MM.1S (cell line): ENCODE results near the gene ATP1B4.

ENCODE experiments used
- DNase-seq: peaks from one replicate; pipeline ENCODE4 v3.0.0-alpha.2; 2015
- H2AFZ ChIP-seq: fragments of 300-600 bp; sonication (generic); 2 replicates; pipeline ENCODE4 v1.6.0; 2016; ENCODE audit warnings: antibody characterized with exemption, low read length
- H3F3A ChIP-seq: fragments of 300-600 bp; sonication (generic); 2 replicates; pipeline ENCODE4 v1.6.1; 2016; ENCODE audit warnings: mild to moderate bottlenecking, antibody characterized with exemption, low read length, moderate library complexity, mixed read lengths; ENCODE audit not compliant: insufficient read depth
- H3K27ac ChIP-seq: fragments of 300-600 bp; sonication (generic); 2 replicates; pipeline ENCODE4 v1.5.1; 2016; ENCODE audit warnings: mild to moderate bottlenecking, low read length
- H3K27me3 ChIP-seq: fragments of 300-600 bp; sonication (generic); replicated peaks from 2 replicates; pipeline ENCODE4 v1.6.0; 2016; ENCODE audit warnings: low read length; ENCODE audit not compliant: insufficient read depth
- H3K36me3 ChIP-seq: fragments of 300-600 bp; sonication (generic); replicated peaks from 2 replicates; pipeline ENCODE4 v1.6.1; 2016; ENCODE audit warnings: mild to moderate bottlenecking, low read length, mixed read lengths; ENCODE audit not compliant: insufficient read depth
- H3K4me1 ChIP-seq: fragments of 300-600 bp; sonication (generic); 2 replicates; pipeline ENCODE4 v1.6.1; 2016; ENCODE audit warnings: low read length, mixed read lengths
- H3K4me2 ChIP-seq: fragments of 300-600 bp; sonication (generic); 2 replicates; pipeline ENCODE4 v1.6.0; 2016; ENCODE audit warnings: low read depth, low read length
- H3K4me3 ChIP-seq: fragments of 300-600 bp; sonication (generic); 2 replicates; pipeline ENCODE4 v1.5.1; 2016; ENCODE audit warnings: low read length, mixed read lengths
- H3K79me2 ChIP-seq: fragments of 300-600 bp; sonication (generic); 2 replicates; pipeline ENCODE4 v1.6.1; 2016; ENCODE audit warnings: mixed run types, low read length, mixed read lengths
- H3K9ac ChIP-seq: fragments of 300-600 bp; sonication (generic); 2 replicates; pipeline ENCODE4 v1.6.1; 2016; ENCODE audit warnings: low read length, mixed read lengths
- H3K9me2 ChIP-seq: fragments of 300-600 bp; sonication (generic); replicated peaks from 2 replicates; pipeline ENCODE4 v1.6.1; 2016; ENCODE audit warnings: mild to moderate bottlenecking, low read length, mixed read lengths; ENCODE audit not compliant: insufficient read depth
- H3K9me3 ChIP-seq: fragments of 300-600 bp; sonication (generic); replicated peaks from 2 replicates; pipeline ENCODE4 v1.6.1; 2016; ENCODE audit warnings: mild to moderate bottlenecking, low read length, mixed read lengths; ENCODE audit not compliant: insufficient read depth
- H4K20me1 ChIP-seq: fragments of 300-600 bp; sonication (generic); 2 replicates; pipeline ENCODE4 v1.6.1; 2016; ENCODE audit warnings: mild to moderate bottlenecking, low read length, moderate library complexity, mixed read lengths; ENCODE audit not compliant: insufficient read depth
- EZH2 ChIP-seq: fragments of 300-600 bp; sonication (generic); optimal IDR thresholded peaks from 2 replicates; pipeline ENCODE3; 2017; ENCODE audit warnings: low read depth, mild to moderate bottlenecking, antibody characterized with exemption, low read length, mixed read lengths
- EZH2phosphoT487 ChIP-seq: fragments of 300-600 bp; sonication (generic); IDR thresholded peaks from 2 replicates; pipeline ENCODE4 v1.6.1; 2018; ENCODE audit warnings: antibody characterized with exemption, low read length
- TF ChIP-seq, protein P1 (sequence below): fragments of 300-600 bp; sonication (generic); IDR thresholded peaks from 2 replicates; pipeline ENCODE4 v1.5.1; 2016; ENCODE audit warnings: antibody characterized with exemption, low read length, mixed read lengths

ATP1B4 gene

DNA sequence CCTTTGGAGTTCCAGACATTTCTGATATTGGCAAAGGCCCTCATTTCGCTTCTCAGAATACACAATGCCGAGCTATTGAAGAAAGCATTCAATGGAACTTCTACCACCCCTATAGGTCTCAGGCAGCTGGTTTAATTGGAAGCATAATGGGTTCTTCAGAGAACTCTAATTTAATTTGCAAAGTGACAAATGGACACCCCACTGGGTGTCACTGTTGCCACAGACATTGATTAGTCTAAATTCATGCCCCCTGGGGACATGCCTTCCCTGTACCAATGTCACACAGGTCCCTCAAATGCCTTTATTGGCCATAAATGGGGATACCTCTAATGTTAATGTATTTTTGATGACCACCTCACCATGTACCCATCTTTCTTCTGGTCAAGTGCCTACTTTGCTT lies 27.7 kb upstream of the ATP1B4 start:
- Histone ChIP-seq H4K20me1 (no peaks in the 10 kb centered on the region), H3K79me2 (no peaks in the 10 kb centered on the region), H3K27me3 (no peaks in the 10 kb centered on the region), H3K27ac (no peak overlapping the region), H3K9me3 (no peaks in the 10 kb centered on the region), H2AFZ (no peak overlapping the region), H3K4me3 (no peak overlapping the region), H3K4me2 (no peak overlapping the region), H3K9ac (no peak overlapping the region), H3F3A (no peaks in the 10 kb centered on the region), H3K36me3 (no peaks in the 10 kb centered on the region), H3K9me2 (no peaks in the 10 kb centered on the region), H3K4me1 (no peaks in the 10 kb centered on the region)
- TF ChIP-seq, protein P1, sequence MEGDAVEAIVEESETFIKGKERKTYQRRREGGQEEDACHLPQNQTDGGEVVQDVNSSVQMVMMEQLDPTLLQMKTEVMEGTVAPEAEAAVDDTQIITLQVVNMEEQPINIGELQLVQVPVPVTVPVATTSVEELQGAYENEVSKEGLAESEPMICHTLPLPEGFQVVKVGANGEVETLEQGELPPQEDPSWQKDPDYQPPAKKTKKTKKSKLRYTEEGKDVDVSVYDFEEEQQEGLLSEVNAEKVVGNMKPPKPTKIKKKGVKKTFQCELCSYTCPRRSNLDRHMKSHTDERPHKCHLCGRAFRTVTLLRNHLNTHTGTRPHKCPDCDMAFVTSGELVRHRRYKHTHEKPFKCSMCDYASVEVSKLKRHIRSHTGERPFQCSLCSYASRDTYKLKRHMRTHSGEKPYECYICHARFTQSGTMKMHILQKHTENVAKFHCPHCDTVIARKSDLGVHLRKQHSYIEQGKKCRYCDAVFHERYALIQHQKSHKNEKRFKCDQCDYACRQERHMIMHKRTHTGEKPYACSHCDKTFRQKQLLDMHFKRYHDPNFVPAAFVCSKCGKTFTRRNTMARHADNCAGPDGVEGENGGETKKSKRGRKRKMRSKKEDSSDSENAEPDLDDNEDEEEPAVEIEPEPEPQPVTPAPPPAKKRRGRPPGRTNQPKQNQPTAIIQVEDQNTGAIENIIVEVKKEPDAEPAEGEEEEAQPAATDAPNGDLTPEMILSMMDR: no peak
- TF ChIP-seq EZH2 (no peak), EZH2phosphoT487 (no peak)
- no peak for DNase-seq

DNA sequence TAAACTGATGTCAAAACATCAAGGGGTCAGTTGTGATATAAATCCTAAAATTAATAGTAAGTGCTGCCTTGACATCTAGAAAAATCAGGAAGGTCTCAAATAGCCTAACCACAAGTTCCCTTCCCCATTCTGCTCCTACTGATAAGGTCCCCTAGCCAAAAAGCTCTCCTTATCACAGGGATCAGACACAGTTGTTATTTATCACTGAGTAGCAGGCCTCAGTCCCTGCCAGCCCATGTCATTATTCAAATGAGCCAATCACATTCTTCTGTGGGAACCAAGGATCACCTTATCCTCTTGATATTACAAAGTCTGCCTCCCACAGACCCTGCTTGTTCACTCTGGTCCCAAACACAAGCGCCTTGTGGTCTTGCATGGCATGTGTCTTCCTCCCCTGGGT lies 27.3 kb upstream of the ATP1B4 start:
- no peaks in the 10 kb centered on the region for H3K4me1 ChIP-seq
- no peak overlapping the region for H2AFZ ChIP-seq
- no peaks in the 10 kb centered on the region for H4K20me1 ChIP-seq
- H3K9me2 ChIP-seq: no peaks in the 10 kb centered on the region
- no peaks in the 10 kb centered on the region for H3K36me3 ChIP-seq
- H3K27ac ChIP-seq: no peak overlapping the region
- no peaks in the 10 kb centered on the region for H3F3A ChIP-seq
- no peak overlapping the region for H3K9ac ChIP-seq
- H3K4me2 ChIP-seq: no peak overlapping the region
- H3K9me3 ChIP-seq: no peaks in the 10 kb centered on the region
- H3K79me2 ChIP-seq: no peaks in the 10 kb centered on the region
- no peak overlapping the region for H3K4me3 ChIP-seq
- TF ChIP-seq EZH2: no peak
- no peak for TF ChIP-seq EZH2phosphoT487
- TF ChIP-seq, protein P1: no peak
- no peaks in the 10 kb centered on the region for H3K27me3 ChIP-seq
- no peak for DNase-seq

DNA sequence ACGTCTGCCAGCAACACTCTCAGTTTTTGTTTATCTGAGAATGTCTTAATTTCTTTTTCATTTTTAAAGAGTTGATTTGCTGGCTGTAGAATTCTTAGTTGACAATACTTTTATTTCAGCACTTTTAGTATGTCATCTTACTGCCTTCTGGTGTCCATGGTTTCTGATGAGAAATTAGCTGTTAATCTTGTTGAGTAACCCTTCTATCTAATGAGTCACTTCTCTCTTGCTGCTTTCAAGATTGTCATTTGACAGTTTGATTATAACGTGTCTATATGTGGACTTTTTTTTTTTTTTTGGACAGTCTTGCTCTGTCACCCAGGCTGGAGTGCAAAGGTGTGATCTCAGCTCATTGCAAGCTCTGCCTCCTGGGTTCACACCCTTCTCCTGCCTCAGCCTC lies 26.6 kb upstream of the ATP1B4 start:
- DNase-seq: no peak
- no peaks in the 10 kb centered on the region for H3K36me3 ChIP-seq
- H3K9me3 ChIP-seq: no peaks in the 10 kb centered on the region
- H3K4me3 ChIP-seq: no peak overlapping the region
- no peaks in the 10 kb centered on the region for H3K9me2 ChIP-seq
- no peaks in the 10 kb centered on the region for H3K4me1 ChIP-seq
- no peaks in the 10 kb centered on the region for H3K27me3 ChIP-seq
- H3K27ac ChIP-seq: no peak overlapping the region
- H4K20me1 ChIP-seq: no peaks in the 10 kb centered on the region
- H2AFZ ChIP-seq: no peak overlapping the region
- no peaks in the 10 kb centered on the region for H3F3A ChIP-seq
- H3K9ac ChIP-seq: no peak overlapping the region
- no peaks in the 10 kb centered on the region for H3K79me2 ChIP-seq
- H3K4me2 ChIP-seq: no peak overlapping the region
- TF ChIP-seq EZH2: no peak
- TF ChIP-seq, protein P1: no peak
- TF ChIP-seq EZH2phosphoT487: no peak
